H9 (cell line): Measurements from ENCODE around the gene EBLN2. TPM values are rescaled to one million over a fixed set of nuclear protein-coding genes. Genes with fewer than 3 reads are reported as not detected.

Experiments
- DNase-seq: peaks from one replicate; pipeline ENCODE4 v3.0.0-alpha.2; 2017
- H2AFZ ChIP-seq: one replicate; pipeline ENCODE4 v1.6.1; 2013; ENCODE audit warnings: mild to moderate bottlenecking, low read length, control low read depth, moderate library complexity
- H2AK5ac ChIP-seq: 2 replicates; pipeline ENCODE4 v1.6.1; 2013; ENCODE audit warnings: low read length, control low read depth, mixed read lengths; ENCODE audit not compliant: insufficient read length
- H2BK120ac ChIP-seq: one replicate; pipeline ENCODE4 v1.6.1; 2013; ENCODE audit warnings: low read depth, mild to moderate bottlenecking, low read length, control low read depth, inconsistent platforms; ENCODE audit not compliant: poor library complexity, severe bottlenecking
- H2BK12ac ChIP-seq: 2 replicates; pipeline ENCODE4 v1.6.1; 2013; ENCODE audit warnings: low read length, control low read depth, mixed read lengths, low read depth; ENCODE audit not compliant: insufficient read length
- H2BK15ac ChIP-seq: 2 replicates; pipeline ENCODE4 v1.6.1; 2013; ENCODE audit warnings: low read depth, low read length, control low read depth
- H2BK20ac ChIP-seq: one replicate; pipeline ENCODE4 v1.6.1; 2013; ENCODE audit warnings: low read depth, mild to moderate bottlenecking, low read length, control low read depth, inconsistent platforms; ENCODE audit not compliant: poor library complexity, severe bottlenecking
- H2BK5ac ChIP-seq: 2 replicates; pipeline ENCODE4 v1.6.1; 2013; ENCODE audit warnings: low read length, control low read depth, mixed read lengths; ENCODE audit not compliant: insufficient read length
- H3K14ac ChIP-seq: 2 replicates; pipeline ENCODE4 v1.6.1; 2013; ENCODE audit warnings: low read length, control low read depth; ENCODE audit not compliant: insufficient read depth
- H3K18ac ChIP-seq: 2 replicates; pipeline ENCODE4 v1.6.1; 2013; ENCODE audit warnings: low read depth, mild to moderate bottlenecking, mixed read lengths, low read length, control low read depth; ENCODE audit not compliant: insufficient read length
- H3K23ac ChIP-seq: 2 replicates; pipeline ENCODE4 v1.6.1; 2013; ENCODE audit warnings: low read length, control low read depth, mixed read lengths, low read depth; ENCODE audit not compliant: insufficient read length
- H3K23me2 ChIP-seq: 2 replicates; pipeline ENCODE4 v1.6.1; 2013; ENCODE audit warnings: low read depth, mild to moderate bottlenecking, mixed read lengths, low read length, control low read depth; ENCODE audit not compliant: insufficient read length, poor library complexity, severe bottlenecking
- H3K27ac ChIP-seq: 2 replicates; pipeline ENCODE4 v1.5.1; 2013; ENCODE audit warnings: low read length, control low read depth, mixed read lengths, low read depth; ENCODE audit not compliant: insufficient read length
- H3K27me3 ChIP-seq: 2 replicates; pipeline ENCODE4 v1.6.1; 2013; ENCODE audit warnings: low read length, control low read depth, inconsistent platforms; ENCODE audit not compliant: insufficient read depth
- H3K4ac ChIP-seq: 2 replicates; pipeline ENCODE4 v1.6.1; 2013; ENCODE audit warnings: low read depth, mild to moderate bottlenecking, control low read depth, inconsistent platforms, low read length, moderate library complexity
- H3K4me1 ChIP-seq: 2 replicates; pipeline ENCODE4 v1.6.1; 2013; ENCODE audit warnings: low read length, control low read depth, inconsistent platforms; ENCODE audit not compliant: insufficient read depth
- H3K4me2 ChIP-seq: 2 replicates; pipeline ENCODE4 v1.6.1; 2013; ENCODE audit warnings: low read length, control low read depth, mixed read lengths; ENCODE audit not compliant: insufficient read length, insufficient read depth
- H3K56ac ChIP-seq: 2 replicates; pipeline ENCODE4 v1.6.1; 2013; ENCODE audit warnings: low read depth, mild to moderate bottlenecking, mixed read lengths, low read length, control low read depth; ENCODE audit not compliant: insufficient read length
- H3K79me1 ChIP-seq: 2 replicates; pipeline ENCODE4 v1.6.1; 2013; ENCODE audit warnings: low read depth, mild to moderate bottlenecking, moderate library complexity, low read length, control low read depth, inconsistent platforms; ENCODE audit not compliant: insufficient read depth, poor library complexity, severe bottlenecking
- H3K79me2 ChIP-seq: 2 replicates; pipeline ENCODE4 v1.6.1; 2013; ENCODE audit warnings: low read length, control low read depth, inconsistent platforms; ENCODE audit not compliant: insufficient read depth
- H3K9ac ChIP-seq: 2 replicates; pipeline ENCODE4 v1.6.1; 2013; ENCODE audit warnings: low read length, control low read depth, mixed read lengths; ENCODE audit not compliant: insufficient read length; ENCODE audit errors: extremely low read depth
- H3K9me3 ChIP-seq: one replicate; pipeline ENCODE4 v1.6.1; 2013; ENCODE audit warnings: low read depth, low read length, inconsistent platforms; ENCODE audit not compliant: control insufficient read depth
- H3T11ph ChIP-seq: one replicate; pipeline ENCODE4 v1.6.1; 2013; ENCODE audit warnings: mild to moderate bottlenecking, low read length, control low read depth, inconsistent platforms
- H4K20me1 ChIP-seq: one replicate; pipeline ENCODE4 v1.6.1; 2013; ENCODE audit not compliant: control insufficient read depth, insufficient read length, insufficient read depth
- H4K5ac ChIP-seq: 2 replicates; pipeline ENCODE4 v1.6.1; 2013; ENCODE audit warnings: low read depth, mild to moderate bottlenecking, mixed read lengths, low read length, control low read depth; ENCODE audit not compliant: insufficient read length
- H4K8ac ChIP-seq: replicated peaks from 2 replicates; pipeline ENCODE4 v1.6.1; 2013; ENCODE audit warnings: low read length, control low read depth, mixed read lengths, low read depth; ENCODE audit not compliant: insufficient read length
- H4K91ac ChIP-seq: 2 replicates; pipeline ENCODE4 v1.6.1; 2013; ENCODE audit warnings: low read depth, mild to moderate bottlenecking, moderate library complexity, mixed read lengths, low read length, control low read depth; ENCODE audit not compliant: insufficient read length
- H3K27ac Mint-ChIP-seq, 3 experiments: 2 replicates in 2 of 3; 3 replicates in 1 of 3; pipeline ENCODE4 v1.8.0; 2020 to 2021; ENCODE audit warnings: mixed read lengths in 3 of 3, mild to moderate bottlenecking in 1 of 3, moderate library complexity in 1 of 3
- H3K27me3 Mint-ChIP-seq: 2 replicates; pipeline ENCODE4 v1.8.0; 2021; ENCODE audit warnings: low read depth, mild to moderate bottlenecking, moderate library complexity, mixed read lengths
- H3K36me3 Mint-ChIP-seq, 3 experiments: 2 replicates in 2 of 3; 3 replicates in 1 of 3; pipeline ENCODE4 v1.8.0; 2020 to 2021; ENCODE audit warnings: low read depth in 3 of 3, mixed read lengths in 3 of 3; ENCODE audit not compliant: insufficient read depth in 1 of 3
- H3K4me1 Mint-ChIP-seq, 2 experiments: 2 replicates each; pipeline ENCODE4 v1.8.0; 2020; ENCODE audit warnings: mixed read lengths in 2 of 2
- H3K4me3 Mint-ChIP-seq, 2 experiments: 2 replicates in 1 of 2; 3 replicates in 1 of 2; pipeline ENCODE4 v1.8.0; 2020 to 2021; ENCODE audit warnings: mild to moderate bottlenecking in 2 of 2, mixed read lengths in 2 of 2, moderate library complexity in 1 of 2
- H3K9me3 Mint-ChIP-seq, 2 experiments: 2 replicates in 1 of 2; 3 replicates in 1 of 2; pipeline ENCODE4 v1.8.0; 2020; ENCODE audit warnings: mild to moderate bottlenecking in 2 of 2, mixed read lengths in 2 of 2, moderate library complexity in 1 of 2
- CTCF ChIP-seq: fragments of 200-600 bp; sonication (generic); conservative IDR thresholded peaks from 3 replicates; pipeline ENCODE4 v1.8.0; 2021; ENCODE audit warnings: antibody characterized with exemption, mild to moderate bottlenecking
- WGBS: extraction: QIAGEN DNeasy Blood & Tissue Kit; methylation state at CpG from one replicate; pipeline ENCODE4 v1.1.7; 2013; ENCODE audit warnings: missing lambda C conversion rate, low lambda C conversion rate, mixed read lengths; ENCODE audit not compliant: insufficient read length; ENCODE audit errors: extremely low coverage; 5-methylcytosine and 5-hydroxymethylcytosine counted together
- total RNA-seq: library from RNA; stranded (reverse); gene quantifications from 2 replicates; pipeline ENCODE4 v1.2.1, GENCODE V29; 2021

Gene EBLN2
- total RNA-seq, 1 experiment from 2014 or later, result 6.1 TPM

GRCh38 chr3:73026111-73026759, 35.2 kb upstream of the EBLN2 start:
- no peaks in the 10 kb centered on the region for H4K20me1 ChIP-seq
- H3K27ac ChIP-seq, result no peak overlapping the region
- H2BK20ac ChIP-seq, result no peak overlapping the region

More at GRCh38 chr3:73026111-73026759, 35.2 kb upstream of the EBLN2 start:
- no peaks in the 10 kb centered on the region for H3K27me3 Mint-ChIP-seq
- Histone ChIP-seq H3T11ph (no peak overlapping the region), H3K14ac (no peak overlapping the region), H2BK15ac (no peak overlapping the region), H3K4me1 (peaks cover 5% of the 10 kb centered on the region; the same call in 1 of the 2 replicates), H3K56ac (no peak overlapping the region), H4K91ac (no peak overlapping the region), H4K5ac (no peak overlapping the region), H3K27me3 (no peaks in the 10 kb centered on the region), H4K8ac (no peak overlapping the region), H3K79me1 (no peaks in the 10 kb centered on the region), H3K4me2 (no peak overlapping the region), H2BK120ac (no peak overlapping the region), H2BK5ac (no peak overlapping the region), H3K9me3 (no peaks in the 10 kb centered on the region), H2AFZ (no peak overlapping the region), H3K79me2 (peaks cover 59% of the 10 kb centered on the region; the same call in 1 of the 2 replicates), H2BK12ac (no peak overlapping the region), H2AK5ac (no peak overlapping the region), H3K4ac (no peak overlapping the region), H3K9ac (no peak overlapping the region), H3K23ac (no peak overlapping the region), H3K23me2 (no peaks in the 10 kb centered on the region), H3K18ac (no peak overlapping the region)
- H3K4me1 Mint-ChIP-seq, result peaks cover 51 to 59% of the 10 kb centered on the region in 2 experiments
- H3K9me3 Mint-ChIP-seq, result no peaks in the 10 kb centered on the region
- TF ChIP-seq CTCF, result no peak
- H3K4me3 Mint-ChIP-seq, result no peak overlapping the region
- no peak for DNase-seq
- H3K36me3 Mint-ChIP-seq, result peaks cover 3 to 7% (median 7%) of the 10 kb centered on the region in 3 experiments; a peak in 5 of 7 replicates
- H3K27ac Mint-ChIP-seq, result no peak overlapping the region; a peak in 1 of 7 replicates
- WGBS, result no CpG with 5 or more reads among the region's 6 CpGs
